NCI-H2196 (cell line): Measurements from ENCODE around the gene MAST4.
"Not testable (repeated sequence)": the region's sequence is repeated elsewhere in the genome, so short reads cannot be mapped to it uniquely, and the experiment has no call there.

ENCODE experiments used
- DNase-seq: peaks from one replicate; lab custom pipeline; 2025; ENCODE audit not compliant: unreplicated experiment; lab: John Stamatoyannopoulos, UW

Gene MAST4

GRCh38 chr5:66805514-66806430 is 209.6 kb downstream of the MAST4 start:
- no peak for DNase-seq

GRCh38 chr5:66807743-66808142 is 211.6 kb downstream of the MAST4 start:
- no peak for DNase-seq

GRCh38 chr5:66808663-66809062 is 212.5 kb downstream of the MAST4 start:
- no peak for DNase-seq

- no peak for DNase-seq
Observed at GRCh38 chr5:66810151-66810550, 214.0 kb downstream of the MAST4 start.

GRCh38 chr5:66810848-66811261 is 214.7 kb downstream of the MAST4 start:
- no peak for DNase-seq

- DNase-seq, result no peak
Observed at GRCh38 chr5:66812291-66812690, 216.1 kb downstream of the MAST4 start.

- DNase-seq, result no peak
Observed at GRCh38 chr5:66813306-66813705, 217.1 kb downstream of the MAST4 start.

GRCh38 chr5:66814146-66814991 is 218.2 kb downstream of the MAST4 start:
- peak; percentile 21 for DNase-seq

- no peak for DNase-seq
Observed at GRCh38 chr5:66818304-66818934, 222.2 kb downstream of the MAST4 start.

GRCh38 chr5:66818935-66819328 is 222.7 kb downstream of the MAST4 start:
- no peak for DNase-seq

GRCh38 chr5:66820630-66821207 is 224.5 kb downstream of the MAST4 start:
- no peak for DNase-seq

GRCh38 chr5:66821688-66822429 is 225.7 kb downstream of the MAST4 start:
- no peak for DNase-seq

- not testable (repeated sequence) for DNase-seq
Observed at GRCh38 chr5:66822906-66823305, 226.7 kb downstream of the MAST4 start.

- DNase-seq, result no peak
Observed at GRCh38 chr5:66824476-66824875, 228.3 kb downstream of the MAST4 start.

- no peak for DNase-seq
Observed at GRCh38 chr5:66826263-66826662, 230.1 kb downstream of the MAST4 start.

- no peak for DNase-seq
Observed at GRCh38 chr5:66826696-66827095, 230.5 kb downstream of the MAST4 start.

- no peak for DNase-seq
Observed at GRCh38 chr5:66828046-66828547, 231.9 kb downstream of the MAST4 start.

GRCh38 chr5:66828548-66829357 is 232.6 kb downstream of the MAST4 start:
- no peak for DNase-seq

GRCh38 chr5:66829358-66829674 is 233.1 kb downstream of the MAST4 start:
- no peak for DNase-seq

- DNase-seq, result no peak
Observed at GRCh38 chr5:66829826-66830225, 233.6 kb downstream of the MAST4 start.
